HG03342 (cell line): ENCODE results near the gene MTHFD1L.

ENCODE experiments used
- ATAC-seq: cut with Tn5 transposase; IDR thresholded peaks from one replicate; pipeline ENCODE4 v1.9.1; 2021; ENCODE audit warnings: mild to moderate bottlenecking, moderate library complexity; ENCODE audit not compliant: unreplicated experiment

MTHFD1L gene

DNA sequence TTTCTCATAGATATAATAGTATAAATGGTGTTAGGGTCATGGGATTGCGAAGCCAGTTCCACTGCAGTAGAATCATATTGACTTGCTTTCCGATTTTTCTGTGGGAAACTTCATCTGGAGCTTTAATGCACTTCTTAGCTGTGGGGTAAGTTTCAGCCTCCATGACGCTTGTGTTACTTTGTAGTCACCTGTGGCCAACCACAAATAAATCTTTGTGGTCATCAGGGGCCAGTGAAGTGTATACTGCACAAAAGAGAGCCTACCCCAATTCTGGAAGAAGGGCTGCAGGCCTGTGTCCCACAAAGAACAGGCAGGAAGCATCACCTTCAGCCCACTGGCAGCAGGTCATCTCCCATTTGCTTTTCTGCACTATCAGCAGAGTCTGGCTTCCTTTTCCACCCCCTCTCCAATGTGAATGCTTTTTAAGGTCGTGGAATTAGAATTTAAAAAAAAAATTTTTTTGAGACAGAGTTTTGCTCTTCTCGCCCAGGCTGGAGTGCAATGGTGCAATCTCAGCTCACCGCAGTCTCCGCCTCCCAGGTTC is 32.0 kb downstream of the MTHFD1L start:
- ATAC-seq = peak; percentile 46

DNA sequence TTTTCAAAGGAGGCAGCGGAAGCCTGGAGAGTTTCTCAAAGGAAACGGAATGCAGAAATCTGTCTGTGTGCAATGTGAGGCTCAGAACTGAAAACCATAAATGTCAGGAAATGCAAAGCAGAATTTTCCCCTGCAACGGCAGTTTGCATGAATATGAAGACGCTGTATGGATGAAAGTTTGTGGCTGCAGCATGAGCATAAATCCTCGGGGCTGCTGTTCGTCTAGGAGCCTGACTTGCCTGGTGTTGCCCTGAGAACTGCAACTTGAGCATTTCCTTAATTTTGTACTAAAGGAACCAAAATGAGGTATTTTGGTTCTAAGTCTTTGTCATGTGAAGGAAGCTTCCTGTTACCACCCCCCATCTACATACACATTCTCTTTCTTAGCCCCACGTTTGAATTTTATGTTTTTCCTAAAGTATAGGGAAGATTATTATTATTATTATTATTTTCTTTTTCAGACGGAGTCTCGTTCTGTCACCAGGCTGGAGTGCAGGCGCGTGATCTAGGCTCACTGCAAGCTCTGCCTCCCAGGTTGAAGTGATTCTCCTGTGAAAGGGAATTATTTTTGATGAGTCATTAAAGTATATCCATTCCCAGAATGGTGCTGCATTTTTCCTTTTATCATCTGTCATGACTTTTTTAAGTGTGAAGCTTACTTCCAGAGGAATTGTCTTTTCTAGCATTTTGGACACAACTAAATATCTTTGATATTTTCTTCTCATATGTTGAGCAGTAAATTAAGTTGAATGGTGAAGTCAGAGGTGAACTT is 33.1 kb downstream of the MTHFD1L start:
- no peak for ATAC-seq

DNA sequence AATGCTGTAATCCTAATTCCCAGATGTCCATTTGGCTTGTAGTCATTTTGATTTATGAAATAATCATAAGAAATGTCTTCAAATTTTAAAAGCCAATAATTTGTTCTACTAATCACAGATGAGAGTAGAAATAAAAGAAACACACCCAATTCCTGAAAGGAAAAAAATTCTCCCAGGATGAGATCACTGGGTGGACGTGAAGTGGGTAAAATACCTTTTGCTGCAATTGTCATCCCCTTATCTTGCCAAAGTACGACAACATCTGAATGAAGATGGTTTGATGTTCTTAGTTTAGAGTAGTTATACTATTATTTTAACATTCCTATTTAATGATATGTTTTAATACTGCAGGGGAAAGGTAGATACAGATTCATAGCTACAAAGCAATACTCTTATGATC is 33.7 kb downstream of the MTHFD1L start:
- ATAC-seq = no peak

DNA sequence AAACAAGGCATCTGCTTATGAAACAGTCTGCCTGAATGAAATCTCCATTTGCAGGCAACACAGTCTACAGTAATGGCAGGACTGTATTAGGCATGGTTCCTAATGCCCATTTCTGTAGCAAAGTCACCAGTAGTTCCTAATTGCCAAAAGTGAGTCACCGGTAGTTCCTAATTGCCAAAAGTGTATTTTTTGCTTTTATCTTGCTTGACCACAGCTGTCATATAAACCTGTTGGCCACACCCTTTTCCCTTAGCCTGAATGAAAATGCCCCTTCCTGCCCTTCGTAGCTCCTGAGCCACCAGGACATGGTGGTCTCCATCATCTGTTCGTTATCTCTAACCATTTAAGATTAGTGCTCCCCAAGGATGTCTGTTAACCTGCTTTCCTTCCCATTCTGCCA is 34.5 kb downstream of the MTHFD1L start:
- no peak for ATAC-seq

DNA sequence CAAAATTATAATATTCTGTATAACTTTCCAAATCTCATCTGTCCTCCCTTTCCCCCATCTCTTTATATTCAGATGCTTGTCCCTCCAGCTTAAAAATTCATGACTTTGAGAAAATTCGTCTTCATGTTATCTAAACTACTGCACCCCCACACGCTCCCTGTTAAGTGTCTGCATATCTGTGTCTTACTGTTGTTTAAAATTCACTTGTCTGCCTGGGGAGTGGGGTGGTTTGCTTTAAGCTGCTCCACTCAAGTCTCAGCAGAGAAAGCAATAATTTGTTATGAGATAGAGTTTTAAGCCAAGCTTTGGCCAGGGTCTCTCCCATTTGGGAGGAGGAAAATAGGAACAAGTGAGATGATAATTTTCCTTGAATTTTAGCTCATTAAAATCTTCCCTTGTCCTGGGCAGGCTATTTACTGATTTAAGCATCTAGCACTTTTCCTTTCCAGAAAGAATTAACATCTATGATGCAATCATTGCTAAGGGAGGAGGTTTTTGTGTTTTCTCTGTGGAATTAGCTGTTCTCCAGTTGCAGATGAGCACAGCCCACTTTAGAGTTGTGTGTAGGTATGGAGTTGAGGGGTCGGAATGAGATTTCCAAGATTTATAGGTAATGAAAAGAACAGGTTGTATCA is 36.8 kb downstream of the MTHFD1L start:
- no peak for ATAC-seq

DNA sequence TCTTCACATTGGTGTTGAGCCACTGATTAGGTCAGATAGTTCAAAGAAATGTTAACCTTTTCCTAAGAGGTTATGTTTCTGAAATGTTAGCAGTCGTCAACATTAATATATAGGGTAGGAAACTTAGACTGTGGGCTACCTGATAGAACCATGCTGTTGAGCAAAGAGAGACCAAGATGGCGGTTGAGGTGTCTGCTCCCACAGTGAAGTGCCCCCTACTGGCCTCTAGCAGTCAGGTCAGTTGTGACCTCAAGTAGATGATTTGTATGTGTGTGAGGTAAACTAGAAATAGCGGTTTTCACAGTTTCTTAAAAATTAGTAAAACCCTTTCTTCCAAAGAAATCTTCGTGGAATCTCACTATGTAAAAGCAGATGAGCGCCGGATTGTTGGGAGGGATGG is 40.3 kb downstream of the MTHFD1L start:
- ATAC-seq = no peak

DNA sequence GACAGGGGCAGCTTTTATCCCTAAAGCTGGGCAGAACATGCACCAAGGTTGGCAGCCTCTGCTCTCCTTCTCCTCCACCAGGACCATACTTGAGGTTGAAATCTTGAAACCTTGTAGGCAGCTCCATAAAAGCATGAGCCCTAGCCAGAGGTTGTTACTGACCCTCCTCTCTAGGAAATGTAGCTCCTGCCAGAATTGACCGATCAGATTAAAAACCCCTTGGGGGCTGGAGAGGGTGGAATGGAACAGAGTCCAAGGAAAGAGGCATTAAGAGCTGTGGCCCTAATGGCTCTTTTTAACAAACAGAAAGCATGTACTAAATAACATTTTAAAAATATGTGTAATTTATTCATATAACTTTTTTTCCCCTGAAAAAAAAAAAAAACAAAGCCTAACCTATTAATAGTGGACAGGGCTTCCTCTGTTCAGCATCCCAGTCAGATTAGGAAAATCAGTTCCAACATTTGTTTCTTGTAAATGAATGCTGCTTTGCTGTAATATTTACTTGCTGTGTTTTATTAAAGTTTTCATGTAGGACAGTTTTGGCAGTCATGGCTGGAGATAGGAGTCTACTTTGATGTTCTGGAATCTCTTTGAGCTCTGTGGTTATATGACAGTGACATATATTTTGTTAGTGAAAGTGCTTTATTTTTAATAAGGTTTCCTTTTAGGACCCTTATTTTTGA is 41.3 kb downstream of the MTHFD1L start:
- no peak for ATAC-seq

DNA sequence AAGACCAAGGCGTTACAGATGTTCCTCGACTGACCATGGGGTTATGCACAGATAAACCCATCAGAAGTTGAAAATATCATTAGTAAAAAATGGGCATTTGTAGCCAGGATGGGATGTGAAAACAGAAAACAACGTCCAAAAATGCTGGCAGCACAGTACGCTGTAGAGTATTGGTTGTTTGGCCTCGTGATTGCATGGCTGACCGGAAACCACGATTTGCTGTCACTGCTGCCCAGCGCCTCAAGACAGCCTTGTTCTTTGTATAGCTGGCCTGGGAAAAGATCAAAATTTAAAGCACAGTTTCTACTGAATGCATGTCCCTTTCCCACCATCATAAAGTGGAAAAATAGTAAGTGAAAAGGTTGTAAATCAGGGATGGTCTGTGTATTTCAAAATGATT is 41.9 kb downstream of the MTHFD1L start:
- ATAC-seq = no peak

DNA sequence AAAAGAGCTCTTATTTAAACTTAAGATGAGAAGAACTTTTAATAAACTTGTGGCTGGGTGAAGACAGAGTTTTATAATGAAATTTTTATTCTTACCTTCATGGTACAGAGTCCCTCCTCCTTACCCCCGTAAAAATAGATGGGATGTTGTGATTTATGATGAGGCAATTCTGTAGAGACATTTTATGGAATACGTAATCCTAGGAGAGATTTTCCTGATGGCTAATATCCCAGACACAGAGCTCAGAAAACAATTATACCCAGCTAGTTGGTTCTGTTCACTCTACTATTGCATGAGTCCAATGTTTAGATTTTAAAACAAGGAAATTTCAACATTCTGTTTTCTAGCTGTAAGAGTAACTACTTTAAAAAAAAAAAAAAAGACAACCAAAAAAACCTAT is 43.4 kb downstream of the MTHFD1L start:
- ATAC-seq = no peak

DNA sequence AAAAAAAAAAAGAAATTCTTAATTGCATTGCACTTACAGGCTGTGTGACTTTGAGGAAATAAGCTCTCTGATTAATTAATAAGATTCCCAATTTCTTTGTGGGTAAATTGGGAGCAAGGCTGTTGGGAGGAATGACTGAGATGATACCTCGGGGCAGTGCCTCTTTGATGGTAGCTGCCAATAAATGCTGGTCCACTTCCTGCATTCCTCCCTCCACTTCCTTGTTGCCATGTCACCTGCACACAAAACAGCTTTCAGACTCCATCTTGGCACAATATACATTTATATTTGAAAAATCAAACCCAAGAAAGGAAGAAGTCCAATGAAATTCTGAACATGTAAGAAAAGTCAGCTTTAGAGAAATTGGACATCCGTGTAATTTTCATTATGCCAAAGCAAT is 45.1 kb downstream of the MTHFD1L start:
- no peak for ATAC-seq

DNA sequence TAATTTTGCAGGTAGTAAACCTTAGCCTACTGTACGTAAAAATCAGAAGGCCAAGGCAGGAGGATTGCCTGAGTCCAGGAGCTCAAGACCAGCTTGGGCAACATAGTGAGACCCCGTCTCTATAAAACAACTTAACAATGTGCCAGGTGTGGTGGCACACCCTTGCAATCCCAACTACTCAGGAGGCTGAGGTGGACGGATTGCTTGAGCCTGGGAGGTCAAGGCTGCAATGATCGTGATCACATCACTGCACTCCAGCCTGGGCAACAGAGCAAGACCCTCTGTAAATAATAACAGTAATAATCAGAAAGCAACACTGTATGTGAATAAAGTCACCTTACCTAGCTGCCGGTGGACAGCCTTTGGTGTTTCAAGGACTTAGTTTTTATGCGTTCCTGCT is 48.9 kb downstream of the MTHFD1L start:
- ATAC-seq = no peak

DNA sequence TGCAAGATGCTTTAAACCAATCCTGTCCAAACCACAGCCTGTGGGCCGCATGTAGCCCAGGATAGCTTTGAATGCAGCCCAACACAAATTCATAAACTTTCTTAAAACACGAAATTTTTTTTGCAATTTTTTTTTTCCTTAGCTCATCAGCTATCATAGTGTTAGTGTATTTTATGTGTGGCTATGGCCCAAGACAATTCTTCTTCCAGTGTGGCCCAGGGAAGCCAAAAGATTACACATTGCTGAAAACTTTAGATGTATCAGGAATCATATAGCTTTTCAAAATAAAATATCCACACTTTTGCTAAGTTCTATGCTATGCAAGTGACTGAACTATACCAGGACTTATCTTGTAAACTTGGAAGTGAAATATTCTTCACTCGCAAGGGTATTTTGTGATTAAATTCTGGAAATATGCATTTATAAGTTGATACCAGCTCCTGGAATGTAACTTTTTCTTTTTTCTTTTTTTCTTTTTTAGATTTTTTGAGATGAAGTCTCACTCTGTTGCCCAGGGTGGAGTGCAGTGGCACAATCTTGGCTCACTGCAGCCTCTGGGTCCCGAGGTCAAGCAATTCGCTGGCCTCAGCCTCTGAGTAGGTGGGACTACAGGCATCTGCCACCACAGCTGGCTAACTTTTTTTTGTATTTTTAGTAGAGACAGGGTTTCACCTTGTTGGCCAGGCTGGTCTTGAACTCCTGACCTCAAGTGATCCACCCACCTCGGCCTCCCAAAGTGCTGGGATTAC is 49.8 kb downstream of the MTHFD1L start:
- ATAC-seq = no peak

DNA sequence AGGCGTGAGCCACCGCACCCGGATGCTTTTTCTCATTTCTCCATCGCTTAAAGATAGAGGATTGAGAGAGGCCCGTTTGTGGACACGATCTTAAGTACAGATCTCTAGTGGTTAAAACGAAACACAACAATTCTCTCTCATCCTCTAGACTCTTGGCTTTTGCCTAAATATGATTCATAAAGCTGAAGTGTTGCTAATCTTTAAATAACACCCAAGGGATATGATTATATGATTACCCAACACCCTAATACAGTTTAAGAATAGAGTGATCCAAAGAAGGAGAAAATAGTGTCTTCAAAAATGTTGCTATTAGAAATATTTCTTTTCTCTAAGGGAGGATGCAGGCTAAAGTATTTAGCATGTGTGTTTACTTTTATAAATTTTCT is 50.4 kb downstream of the MTHFD1L start:
- ATAC-seq = no peak

DNA sequence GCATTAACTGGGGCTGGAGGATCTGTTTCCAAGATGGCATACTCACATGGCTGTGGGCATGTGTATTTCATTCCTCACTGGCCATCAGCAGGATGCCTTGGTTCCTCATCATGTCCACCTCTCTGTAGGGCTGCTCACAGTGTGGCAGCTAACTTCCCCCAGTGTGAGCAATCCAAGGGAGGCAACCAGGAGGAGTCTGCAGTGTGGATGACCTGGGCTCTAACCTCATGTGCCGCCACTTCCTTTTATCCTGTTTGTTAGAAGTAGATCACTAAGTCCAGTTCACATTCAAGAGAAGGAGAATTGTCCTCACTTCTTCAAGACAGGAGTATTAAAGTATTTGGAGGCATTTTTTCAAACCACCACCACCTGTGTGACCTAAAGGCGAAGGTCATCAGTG is 54.4 kb downstream of the MTHFD1L start:
- no peak for ATAC-seq

DNA sequence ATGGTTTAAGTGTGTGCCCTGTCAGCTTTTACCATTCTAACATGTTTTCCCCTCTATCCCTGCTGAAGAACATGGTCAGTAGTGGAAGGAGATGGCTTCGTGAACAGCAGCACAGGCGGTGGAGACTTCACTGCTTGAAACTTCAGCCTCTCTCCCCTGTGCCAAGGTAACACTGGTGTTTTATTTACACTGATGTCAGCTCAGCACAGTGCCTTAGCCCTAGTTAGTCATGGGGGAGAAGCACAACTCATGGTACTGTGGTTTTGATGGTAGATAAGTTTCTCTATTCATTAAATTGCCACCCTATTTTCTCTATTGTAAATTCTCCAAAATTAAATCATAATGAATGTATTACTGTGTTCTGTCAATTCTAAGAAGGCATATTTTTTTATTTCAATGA is 56.6 kb downstream of the MTHFD1L start:
- ATAC-seq = no peak

DNA sequence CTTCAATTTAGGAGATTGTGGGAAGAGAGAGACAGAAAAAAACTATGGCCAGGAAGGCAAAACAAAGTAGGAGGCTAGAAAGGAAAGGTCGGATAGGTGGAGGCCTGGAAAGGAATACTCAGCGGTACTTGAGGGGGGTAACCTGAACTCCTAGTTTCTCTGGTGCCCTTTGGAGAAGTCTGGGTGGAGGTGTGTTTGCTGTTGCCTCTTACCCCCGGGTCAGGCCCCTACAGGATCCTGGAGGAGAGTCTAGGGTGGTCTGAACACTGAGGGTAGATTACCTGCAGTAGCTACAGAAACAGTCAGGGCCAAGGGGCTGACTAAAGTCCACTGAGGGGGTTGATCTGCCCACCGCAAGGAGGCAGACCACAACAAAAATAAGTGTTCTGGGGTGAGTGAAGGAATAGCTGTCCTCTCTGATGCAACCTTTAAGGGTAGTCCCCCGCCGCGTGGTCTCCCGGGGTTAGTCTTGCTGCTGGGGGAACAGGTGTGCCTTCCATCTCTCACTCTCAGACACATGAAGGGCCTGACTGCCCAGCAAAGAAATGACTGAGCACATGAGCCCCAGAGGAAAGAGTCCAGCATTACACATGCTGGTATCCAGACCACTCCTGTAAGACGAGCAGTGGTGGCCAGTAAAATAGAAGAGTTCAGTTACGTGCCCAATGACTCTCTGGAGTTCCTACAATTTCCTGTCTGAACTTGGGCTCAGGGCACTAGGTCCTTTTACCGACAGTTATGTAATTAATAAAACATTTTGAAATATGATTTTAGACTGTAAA is 59.5 kb downstream of the MTHFD1L start:
- no peak for ATAC-seq

DNA sequence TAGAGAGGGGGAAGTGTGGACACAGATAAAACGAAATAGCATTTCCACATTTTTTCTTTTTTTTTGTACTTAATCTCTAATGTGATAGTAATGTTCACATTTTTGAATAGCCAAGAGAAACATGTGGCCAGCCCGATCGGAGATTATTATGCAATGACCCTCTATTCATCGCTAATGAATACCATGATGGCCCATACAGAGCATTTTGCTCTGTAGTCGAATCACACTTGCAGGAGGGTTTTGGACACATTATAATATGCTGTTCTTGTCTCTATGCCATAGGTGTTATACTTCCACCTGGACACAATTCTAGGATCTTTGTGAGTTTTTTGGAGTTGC is 60.1 kb downstream of the MTHFD1L start:
- no peak for ATAC-seq

DNA sequence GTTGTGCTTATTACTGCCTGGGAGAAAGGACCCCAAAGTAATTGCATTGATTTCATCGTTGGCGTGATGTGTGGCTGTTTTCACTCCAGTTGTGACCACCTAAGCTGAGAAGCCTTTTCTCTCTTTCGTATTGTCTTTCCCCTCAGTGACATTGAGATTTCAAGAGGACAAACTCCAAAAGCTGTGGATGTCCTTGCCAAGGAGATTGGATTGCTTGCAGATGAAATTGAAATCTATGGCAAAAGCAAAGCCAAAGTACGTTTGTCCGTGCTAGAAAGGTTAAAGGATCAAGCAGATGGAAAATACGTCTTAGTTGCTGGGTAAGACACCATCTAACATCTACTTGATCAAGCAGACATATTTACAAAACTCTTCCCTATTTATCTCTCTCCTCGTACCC is 60.5 kb downstream of the MTHFD1L start:
- no peak for ATAC-seq

DNA sequence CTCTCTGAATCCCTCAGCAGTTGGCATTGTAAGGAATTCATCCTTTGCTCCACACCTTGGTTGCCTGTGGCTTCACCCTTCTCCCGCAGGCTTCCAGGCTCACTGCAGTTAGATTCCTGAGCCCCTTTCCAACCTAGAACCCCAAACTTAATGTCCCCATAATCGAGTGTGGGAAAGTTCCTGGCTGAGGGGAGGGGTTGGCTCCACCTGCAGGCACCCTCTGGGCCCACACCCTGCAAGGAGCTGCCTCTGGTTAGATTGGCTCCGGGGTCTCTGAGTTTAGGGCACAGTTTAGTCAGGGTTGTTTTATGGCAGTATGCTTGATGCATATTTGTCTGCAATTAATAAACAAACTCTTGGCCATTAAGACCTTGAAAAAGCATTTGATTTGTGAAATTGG is 63.4 kb downstream of the MTHFD1L start:
- no peak for ATAC-seq

DNA sequence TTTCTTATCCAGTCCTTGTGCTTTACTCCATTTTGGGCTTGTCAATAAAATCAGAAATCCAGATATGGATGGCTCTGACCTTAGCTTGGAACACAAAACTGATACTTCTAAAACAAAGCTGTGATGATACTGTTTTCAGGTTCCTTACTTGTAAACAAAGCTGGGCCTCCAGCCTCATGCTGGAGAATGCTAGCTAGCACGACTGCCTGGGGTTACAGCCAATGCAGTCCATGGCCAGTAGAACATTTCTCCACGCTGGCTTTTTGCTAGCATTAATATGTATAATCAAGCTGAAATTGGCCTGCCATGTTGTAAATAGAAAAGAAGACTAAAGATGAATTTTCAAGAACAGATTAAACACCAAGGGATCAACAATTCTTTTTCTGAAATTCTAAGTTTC is 63.9 kb downstream of the MTHFD1L start:
- no peak for ATAC-seq

DNA sequence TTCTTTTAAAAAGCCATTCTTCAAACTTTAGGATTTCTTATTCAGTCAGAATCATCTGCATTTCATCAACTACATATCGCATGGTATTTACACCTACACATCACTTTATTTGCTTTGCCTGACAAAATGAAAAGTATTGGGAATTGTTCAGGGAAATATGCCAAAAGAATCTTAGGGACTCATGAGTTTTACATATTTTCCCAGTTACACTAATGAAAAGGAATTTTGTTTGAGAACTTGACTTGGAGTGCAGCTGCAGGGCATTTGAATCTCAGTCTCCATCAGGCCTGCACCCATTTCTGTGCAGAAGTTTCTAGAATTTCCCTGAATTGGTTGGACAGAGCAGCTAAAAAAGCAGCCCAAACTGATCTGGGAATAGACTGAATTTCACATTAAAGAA is 65.3 kb downstream of the MTHFD1L start:
- no peak for ATAC-seq
